ENCODE results near the gene TH. TPM values are rescaled to one million over a fixed set of nuclear protein-coding genes. Genes with fewer than 3 reads are reported as not detected.
A peak's percentile ranks its signal among the peaks of the same experiment; 100 is the strongest.

Gene TH
- total RNA-seq, 5 donors from 2014 or later (not counting 1 experiment from before 2014, with no cell fraction given), result not detected

GRCh38 chr11:2147391-2147790 is 24.2 kb downstream of the TH start:
- Mint-ChIP-seq H3K9me3 (no peaks in the 10 kb centered on the region), H3K27ac (no peak overlapping the region), H3K4me1 (peaks cover 9 to 17% (median 13%) of the 10 kb centered on the region in 3 donors), H3K36me3 (no peaks in the 10 kb centered on the region), H3K27me3 (peaks cover 54 to 73% of the 10 kb centered on the region in 2 donors), H3K4me3 (no peak overlapping the region)
- ChIA-PET CTCF (interaction anchor here in 1 of 2 donors (0.7 kb wide), 1 partner anchor 1216 kb away, joined by 10 read pairs; no protein-coding TSS in a partner anchor), POLR2A (no interaction called here)
- Histone ChIP-seq H3K36me3 (ENCODE audit: control insufficient read depth in 2 of 2, extremely low read depth in 1 of 2, insufficient read depth in 1 of 2, low read length in 1 of 2) (no peaks in the 10 kb centered on the region), H3K27ac (ENCODE audit: low read length) (no peak overlapping the region), H3K4me1 (ENCODE audit: control insufficient read depth in 1 of 2, extremely low read depth in 1 of 2, insufficient read depth in 2 of 2, low read length in 2 of 2) (peaks cover 3 to 18% of the 10 kb centered on the region in 2 experiments), H3K9me3 (no peaks in the 10 kb centered on the region), H3K27me3 (replicated peaks in 1 of 2; ENCODE audit: control insufficient read depth in 2 of 2, extremely low read depth in 1 of 2, insufficient read depth in 2 of 2, low read length in 1 of 2) (peaks cover 4 to 94% of the 10 kb centered on the region in 2 experiments), H3K4me3 (ENCODE audit: control insufficient read depth in 1 of 2, extremely low read depth in 1 of 2, low read length in 1 of 2) (no peak overlapping the region)
- ATAC-seq (replicated peaks in 1 of 4) (no peak), DNase-seq (no peak)
- WGBS (ENCODE audit: insufficient coverage), result 30% methylated on average over 7 of the region's 11 CpGs

DNA sequence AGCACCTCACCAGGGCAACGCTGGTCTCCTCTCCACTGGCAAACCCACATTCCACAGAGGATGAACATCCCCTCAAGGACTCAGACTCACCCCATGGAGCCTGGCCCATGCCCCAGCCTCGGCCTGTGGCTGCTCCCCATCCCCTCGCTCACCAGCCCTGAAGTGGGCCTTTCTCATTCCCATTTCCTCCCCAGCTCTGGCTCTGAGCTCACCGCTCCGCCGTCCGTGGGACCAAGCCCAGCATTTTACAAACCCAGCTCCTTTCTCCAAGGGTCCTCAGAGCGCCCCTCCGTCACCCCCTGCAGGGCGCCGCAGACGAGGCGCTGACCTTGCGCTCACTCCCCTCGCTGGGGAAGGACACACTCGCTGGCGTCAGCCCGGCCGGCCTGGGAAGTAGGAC is 25.6 kb downstream of the TH start:
- WGBS (ENCODE audit: insufficient coverage), result 31% methylated on average over 17 of the region's 19 CpGs
- Histone ChIP-seq H3K4me3 (ENCODE audit: control insufficient read depth in 1 of 2, extremely low read depth in 1 of 2, low read length in 1 of 2) (no peak overlapping the region), H3K27me3 (replicated peaks in 1 of 2; ENCODE audit: control insufficient read depth in 2 of 2, extremely low read depth in 1 of 2, insufficient read depth in 2 of 2, low read length in 1 of 2) (peaks cover 6 to 90% of the 10 kb centered on the region in 2 experiments), H3K9me3 (no peaks in the 10 kb centered on the region), H3K4me1 (ENCODE audit: control insufficient read depth in 1 of 2, extremely low read depth in 1 of 2, insufficient read depth in 2 of 2, low read length in 2 of 2) (peaks cover 3 to 7% of the 10 kb centered on the region in 2 experiments), H3K36me3 (ENCODE audit: control insufficient read depth in 2 of 2, extremely low read depth in 1 of 2, insufficient read depth in 1 of 2, low read length in 1 of 2) (no peaks in the 10 kb centered on the region), H3K27ac (ENCODE audit: low read length) (no peak overlapping the region)
- no peaks in the 10 kb centered on the region for H3K9me3 Mint-ChIP-seq
- peaks cover 0 to 14% (median 8%) of the 10 kb centered on the region in 3 donors for H3K4me1 Mint-ChIP-seq
- H3K27me3 Mint-ChIP-seq, result peaks cover 63 to 81% of the 10 kb centered on the region in 2 donors
- H3K27ac Mint-ChIP-seq, result no peak overlapping the region
- ChIA-PET CTCF (no interaction called here), POLR2A (interaction anchor here in 1 of 2 donors (0.6 kb wide), 1 partner anchor 109 kb away, joined by 5 read pairs; no protein-coding TSS in a partner anchor)
- ATAC-seq (replicated peaks in 1 of 4) (no peak), DNase-seq (no peak)
- H3K36me3 Mint-ChIP-seq, result no peaks in the 10 kb centered on the region
- H3K4me3 Mint-ChIP-seq, result no peak overlapping the region

GRCh38 chr11:2144544-2145248 is 26.9 kb downstream of the TH start:
- H3K27me3 Mint-ChIP-seq, result peaks cover 52 to 76% of the 10 kb centered on the region in 2 donors
- peaks cover 3 to 10% of the 10 kb centered on the region in 2 experiments for H3K4me1 ChIP-seq (ENCODE audit: control insufficient read depth in 1 of 2, extremely low read depth in 1 of 2, insufficient read depth in 2 of 2, low read length in 2 of 2)
- ChIA-PET CTCF (no interaction called here), POLR2A (no interaction called here)
- H3K36me3 ChIP-seq (ENCODE audit: control insufficient read depth in 2 of 2, extremely low read depth in 1 of 2, insufficient read depth in 1 of 2, low read length in 1 of 2), result no peaks in the 10 kb centered on the region
- ATAC-seq (replicated peaks in 1 of 4) (no peak), DNase-seq (no peak)
- H3K4me3 ChIP-seq (ENCODE audit: control insufficient read depth in 1 of 2, extremely low read depth in 1 of 2, low read length in 1 of 2), result no peak overlapping the region
- no peak overlapping the region for H3K4me3 Mint-ChIP-seq
- H3K27ac Mint-ChIP-seq, result no peak overlapping the region
- no peaks in the 10 kb centered on the region for H3K9me3 ChIP-seq
- no peaks in the 10 kb centered on the region for H3K36me3 Mint-ChIP-seq
- peaks cover 6 to 87% of the 10 kb centered on the region in 2 experiments for H3K27me3 ChIP-seq (replicated peaks in 1 of 2; ENCODE audit: control insufficient read depth in 2 of 2, extremely low read depth in 1 of 2, insufficient read depth in 2 of 2, low read length in 1 of 2)
- no peak overlapping the region for H3K27ac ChIP-seq (ENCODE audit: low read length)
- 7% methylated on average over 15 of the region's 18 CpGs for WGBS (ENCODE audit: insufficient coverage)
- H3K4me1 Mint-ChIP-seq, result peaks cover 0 to 17% (median 8%) of the 10 kb centered on the region in 3 donors
- no peaks in the 10 kb centered on the region for H3K9me3 Mint-ChIP-seq

DNA sequence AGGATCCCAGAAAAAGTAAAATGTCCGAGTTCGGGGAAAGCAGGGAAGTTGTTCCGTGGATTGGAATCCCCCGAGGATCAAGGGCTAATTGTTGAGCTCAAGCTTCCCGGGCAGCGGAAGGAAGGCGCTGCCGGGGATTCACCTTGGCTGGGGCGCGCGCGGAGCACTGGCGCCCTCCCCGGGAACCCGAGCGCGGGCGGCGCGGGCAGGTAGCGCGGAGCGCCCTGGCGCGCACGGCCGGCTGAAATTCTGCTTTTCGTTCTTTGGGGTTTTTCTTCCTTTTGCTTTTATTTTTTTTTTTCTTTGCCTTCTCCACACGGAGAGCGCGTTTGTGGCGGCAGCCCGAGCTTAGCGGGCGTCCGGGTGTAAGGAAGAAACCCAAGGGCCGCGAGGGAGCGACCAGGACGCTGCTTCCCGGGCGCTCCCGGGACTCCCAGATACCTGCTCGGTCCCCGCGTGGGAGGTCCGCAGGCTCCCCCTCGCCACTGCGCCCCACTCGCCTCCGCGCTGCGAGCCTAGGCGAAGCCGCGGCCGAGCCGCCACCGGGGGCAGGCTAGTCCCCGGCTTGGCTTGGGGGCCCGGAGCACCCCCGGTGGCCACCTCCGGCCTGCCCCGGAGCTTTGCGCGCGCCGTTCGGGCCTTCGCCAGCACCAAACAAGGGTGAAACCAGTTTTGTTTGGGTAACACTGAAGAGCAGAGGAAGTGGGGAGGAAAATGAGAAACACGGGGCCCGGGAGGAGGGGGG is 27.6 kb downstream of the TH start:
- peaks cover 3 to 13% of the 10 kb centered on the region in 2 experiments for H3K4me1 ChIP-seq (ENCODE audit: control insufficient read depth in 1 of 2, extremely low read depth in 1 of 2, insufficient read depth in 2 of 2, low read length in 2 of 2)
- 2% methylated on average over 71 of the region's 72 CpGs for whole genome bisulfite sequencing (ENCODE audit: insufficient coverage)
- Mint-ChIP-seq H3K27me3 (peaks cover 51 to 72% of the 10 kb centered on the region in 2 donors), H3K27ac (no peak overlapping the region), H3K4me1 (peaks cover 0 to 17% (median 8%) of the 10 kb centered on the region in 3 donors), H3K36me3 (no peaks in the 10 kb centered on the region), H3K9me3 (no peaks in the 10 kb centered on the region), H3K4me3 (peak overlapping the region in 1 of 3 donors; percentile 46)
- CTCF ChIA-PET, result no interaction called here
- H3K27ac ChIP-seq (ENCODE audit: low read length), result no peak overlapping the region
- DNase-seq (no peak), ATAC-seq (replicated peaks in 1 of 4) (peak in 2 of 4 experiments; percentile 27 to 32)
- H3K27me3 ChIP-seq (replicated peaks in 1 of 2; ENCODE audit: control insufficient read depth in 2 of 2, extremely low read depth in 1 of 2, insufficient read depth in 2 of 2, low read length in 1 of 2), result peaks cover 6 to 83% of the 10 kb centered on the region in 2 experiments
- POLR2A ChIA-PET, result no interaction called here
- no peaks in the 10 kb centered on the region for H3K36me3 ChIP-seq (ENCODE audit: control insufficient read depth in 2 of 2, extremely low read depth in 1 of 2, insufficient read depth in 1 of 2, low read length in 1 of 2)
- peak overlapping the region in 1 of 2 donors; percentile 33 for H3K4me3 ChIP-seq (ENCODE audit: control insufficient read depth in 1 of 2, extremely low read depth in 1 of 2, low read length in 1 of 2)
- no peaks in the 10 kb centered on the region for H3K9me3 ChIP-seq

DNA sequence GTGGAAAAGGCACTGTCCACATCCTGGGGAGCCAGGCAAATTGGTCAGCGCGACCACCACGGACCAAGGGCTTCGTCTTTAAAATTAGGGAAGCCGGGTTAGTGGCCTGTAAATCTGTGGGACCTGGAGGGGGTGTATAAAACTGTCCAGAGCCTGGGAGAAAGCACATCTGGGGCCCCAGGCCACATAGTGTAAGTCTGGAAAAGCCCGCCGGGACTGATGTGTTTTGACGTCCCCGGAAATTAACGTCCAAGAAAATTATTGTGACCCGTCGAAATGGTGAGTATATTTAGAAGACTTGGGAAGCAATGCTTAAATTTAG is 28.2 kb downstream of the TH start:
- Histone ChIP-seq H3K27me3 (replicated peaks in 1 of 2; ENCODE audit: control insufficient read depth in 2 of 2, extremely low read depth in 1 of 2, insufficient read depth in 2 of 2, low read length in 1 of 2) (peaks cover 6 to 80% of the 10 kb centered on the region in 2 experiments), H3K4me1 (ENCODE audit: control insufficient read depth in 1 of 2, extremely low read depth in 1 of 2, insufficient read depth in 2 of 2, low read length in 2 of 2) (peaks cover 3 to 15% of the 10 kb centered on the region in 2 experiments), H3K36me3 (ENCODE audit: control insufficient read depth in 2 of 2, extremely low read depth in 1 of 2, insufficient read depth in 1 of 2, low read length in 1 of 2) (no peaks in the 10 kb centered on the region), H3K9me3 (no peaks in the 10 kb centered on the region), H3K27ac (ENCODE audit: low read length) (no peak overlapping the region), H3K4me3 (ENCODE audit: control insufficient read depth in 1 of 2, extremely low read depth in 1 of 2, low read length in 1 of 2) (no peak overlapping the region)
- DNase-seq, result no peak
- Mint-ChIP-seq H3K27me3 (peaks cover 45 to 68% of the 10 kb centered on the region in 2 donors), H3K27ac (no peak overlapping the region), H3K36me3 (no peaks in the 10 kb centered on the region), H3K4me1 (peaks cover 0 to 18% (median 8%) of the 10 kb centered on the region in 3 donors), H3K4me3 (peak overlapping the region in 1 of 3 donors; percentile 46), H3K9me3 (no peaks in the 10 kb centered on the region)
- ChIA-PET CTCF (no interaction called here), POLR2A (no interaction called here)
- WGBS (ENCODE audit: insufficient coverage), result 2% methylated on average over 12 of the region's 12 CpGs
- ATAC-seq (replicated peaks in 1 of 4), result no peak

GRCh38 chr11:2142762-2143202 is 28.8 kb downstream of the TH start:
- CTCF ChIA-PET, result no interaction called here
- ATAC-seq (replicated peaks in 1 of 4), result no peak

More at GRCh38 chr11:2142762-2143202, 28.8 kb downstream of the TH start:
- H3K4me1 ChIP-seq (ENCODE audit: control insufficient read depth in 1 of 2, extremely low read depth in 1 of 2, insufficient read depth in 2 of 2, low read length in 2 of 2), result peaks cover 3 to 20% of the 10 kb centered on the region in 2 experiments
- H3K27ac ChIP-seq (ENCODE audit: low read length), result no peak overlapping the region
- Mint-ChIP-seq H3K9me3 (no peaks in the 10 kb centered on the region), H3K4me3 (peak overlapping the region in 1 of 3 donors; percentile 46), H3K27ac (no peak overlapping the region), H3K27me3 (peaks cover 41 to 64% of the 10 kb centered on the region in 2 donors), H3K36me3 (no peaks in the 10 kb centered on the region), H3K4me1 (peaks cover 0 to 20% (median 10%) of the 10 kb centered on the region in 3 donors)
- H3K36me3 ChIP-seq (ENCODE audit: control insufficient read depth in 2 of 2, extremely low read depth in 1 of 2, insufficient read depth in 1 of 2, low read length in 1 of 2), result no peaks in the 10 kb centered on the region
- H3K27me3 ChIP-seq (replicated peaks in 1 of 2; ENCODE audit: control insufficient read depth in 2 of 2, extremely low read depth in 1 of 2, insufficient read depth in 2 of 2, low read length in 1 of 2), result peaks cover 6 to 79% of the 10 kb centered on the region in 2 experiments
- no peak overlapping the region for H3K4me3 ChIP-seq (ENCODE audit: control insufficient read depth in 1 of 2, extremely low read depth in 1 of 2, low read length in 1 of 2)
- POLR2A ChIA-PET, result no interaction called here
- DNase-seq, result peak in 1 of 35 experiments; percentile 28
- 4% methylated on average over 5 of the region's 6 CpGs for WGBS (ENCODE audit: insufficient coverage)
- H3K9me3 ChIP-seq, result no peaks in the 10 kb centered on the region

Data from T-cell (primary cell).